IgD-negative memory B cell (primary cell): ENCODE measurements around the gene RPAP3. TPM values are rescaled to one million over a fixed set of nuclear protein-coding genes. Genes with fewer than 3 reads are reported as not detected.
A peak's percentile ranks its signal among the peaks of the same experiment; 100 is the strongest.
"Not testable (repeated sequence)": the region's sequence is repeated elsewhere in the genome, so short reads cannot be mapped to it uniquely, and the experiment has no call there.

Experiments
- H3K27ac Mint-ChIP-seq, 3 donors: one replicate each; pipeline ENCODE4 v1.8.0; 2020 to 2022; ENCODE audit warnings: mild to moderate bottlenecking in 3 of 3, mixed read lengths in 3 of 3, moderate library complexity in 1 of 3
- H3K27me3 Mint-ChIP-seq: one replicate; pipeline ENCODE4 v1.8.0; 2021; ENCODE audit warnings: mixed read lengths
- H3K36me3 Mint-ChIP-seq: one replicate; pipeline ENCODE4 v1.8.0; 2020; ENCODE audit warnings: mild to moderate bottlenecking, mixed read lengths
- H3K4me1 Mint-ChIP-seq, 3 donors: one replicate each; pipeline ENCODE4 v1.8.0; 2020 to 2022; ENCODE audit warnings: mixed read lengths in 3 of 3, mild to moderate bottlenecking in 1 of 3
- H3K4me3 Mint-ChIP-seq, 4 donors: one replicate each; pipeline ENCODE4 v1.8.0; 2020 to 2022; ENCODE audit warnings: mild to moderate bottlenecking in 4 of 4, mixed read lengths in 4 of 4, moderate library complexity in 3 of 4
- H3K9me3 Mint-ChIP-seq, 3 donors: one replicate each; pipeline ENCODE4 v1.8.0; 2020 to 2021; ENCODE audit warnings: mixed read lengths in 3 of 3, mild to moderate bottlenecking in 1 of 3
- polyA plus RNA-seq: library from polyadenylated mRNA; unstranded; fragments of 300-500 nt; fragmentation: Illumina TruSeq; gene quantifications from one replicate; pipeline ENCODE4 v1.2.3, GENCODE V29; 2021

The RPAP3 gene
- polyA plus RNA-seq, 1 donor from 2014 or later, result 46.0 TPM

DNA sequence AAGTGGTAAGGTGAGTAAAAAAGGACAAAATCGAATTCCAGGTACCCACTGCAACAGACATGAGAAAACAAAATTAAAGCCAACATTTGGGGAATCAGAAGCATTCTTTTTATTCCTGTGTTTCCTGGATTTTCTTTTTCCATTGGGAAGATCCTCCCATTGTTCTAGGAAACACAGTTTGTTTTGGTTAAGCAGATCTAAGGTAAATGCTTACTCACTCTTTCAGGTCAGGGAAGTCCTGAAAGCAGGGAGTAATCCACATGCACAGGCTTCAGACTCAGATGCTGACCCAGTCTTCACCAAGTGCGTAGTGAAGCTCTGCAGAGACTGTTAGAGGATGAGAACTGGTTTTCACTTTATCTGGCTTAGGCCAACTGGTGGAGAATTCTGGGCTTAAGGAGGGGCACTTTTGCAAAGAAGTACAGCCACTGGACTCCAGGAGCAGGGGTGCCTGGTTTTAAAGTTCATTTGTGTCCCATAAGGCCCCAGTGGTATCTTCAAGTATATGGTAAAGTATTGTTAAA lies 57.7 kb downstream of the RPAP3 start:
- Mint-ChIP-seq H3K4me3 (no peak overlapping the region), H3K36me3 (peaks cover 16% of the 10 kb centered on the region), H3K9me3 (peaks cover 5 to 20% (median 11%) of the 10 kb centered on the region in 3 donors), H3K4me1 (peaks cover 3 to 5% (median 5%) of the 10 kb centered on the region in 3 donors), H3K27me3 (no peaks in the 10 kb centered on the region), H3K27ac (no peak overlapping the region)

DNA sequence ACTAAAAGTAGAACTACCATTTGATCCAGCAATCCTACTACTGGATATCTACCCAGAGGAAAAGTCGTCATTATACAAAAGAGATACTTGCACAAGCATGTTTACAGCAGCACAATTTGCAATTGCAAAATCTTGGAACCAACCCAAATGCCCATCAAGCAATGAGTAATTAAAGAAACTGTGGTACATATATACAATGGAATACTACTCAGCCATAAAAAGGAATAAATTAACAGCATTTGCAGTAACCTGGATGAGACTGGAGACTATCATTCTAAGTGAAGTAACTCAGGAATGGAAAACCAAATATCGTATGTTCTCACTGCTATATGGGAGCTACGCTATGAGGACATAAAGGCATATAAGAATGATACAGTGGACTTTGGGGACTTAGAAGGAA lies 63.5 kb downstream of the RPAP3 start:
- peaks cover 19 to 59% (median 38%) of the 10 kb centered on the region in 3 donors for H3K9me3 Mint-ChIP-seq
- not testable (repeated sequence) for H3K4me1 Mint-ChIP-seq, H3K27ac Mint-ChIP-seq, H3K4me3 Mint-ChIP-seq, H3K27me3 Mint-ChIP-seq
- H3K36me3 Mint-ChIP-seq, result peaks cover 38% of the 10 kb centered on the region

- H3K27ac Mint-ChIP-seq, result no peak overlapping the region
- no peaks in the 10 kb centered on the region for H3K27me3 Mint-ChIP-seq
- peak overlapping the region in 2 of 4 donors; percentile 34 to 71 for H3K4me3 Mint-ChIP-seq
- peaks cover 33% of the 10 kb centered on the region for H3K36me3 Mint-ChIP-seq
- H3K9me3 Mint-ChIP-seq, result peaks cover 8 to 39% (median 21%) of the 10 kb centered on the region in 3 donors
- H3K4me1 Mint-ChIP-seq, result peaks cover 0 to 4% (median 0%) of the 10 kb centered on the region in 3 donors
Observed at GRCh38 chr12:47636908-47637780, 68.7 kb downstream of the RPAP3 start.

GRCh38 chr12:47635770-47636169 lies 70.1 kb downstream of the RPAP3 start:
- not testable (repeated sequence) for H3K27me3 Mint-ChIP-seq, H3K4me1 Mint-ChIP-seq, H3K4me3 Mint-ChIP-seq
- Mint-ChIP-seq H3K9me3 (peaks cover 7 to 38% (median 21%) of the 10 kb centered on the region in 3 donors), H3K27ac (peak overlapping the region in 1 of 3 donors; percentile 67), H3K36me3 (peaks cover 30% of the 10 kb centered on the region)

GRCh38 chr12:47634127-47634526 lies 71.7 kb downstream of the RPAP3 start:
- Mint-ChIP-seq H3K27ac (no peak overlapping the region), H3K36me3 (peaks cover 31% of the 10 kb centered on the region), H3K27me3 (no peaks in the 10 kb centered on the region), H3K9me3 (peaks cover 7 to 31% (median 14%) of the 10 kb centered on the region in 3 donors), H3K4me3 (no peak overlapping the region), H3K4me1 (peaks cover 0 to 4% (median 0%) of the 10 kb centered on the region in 3 donors)

DNA sequence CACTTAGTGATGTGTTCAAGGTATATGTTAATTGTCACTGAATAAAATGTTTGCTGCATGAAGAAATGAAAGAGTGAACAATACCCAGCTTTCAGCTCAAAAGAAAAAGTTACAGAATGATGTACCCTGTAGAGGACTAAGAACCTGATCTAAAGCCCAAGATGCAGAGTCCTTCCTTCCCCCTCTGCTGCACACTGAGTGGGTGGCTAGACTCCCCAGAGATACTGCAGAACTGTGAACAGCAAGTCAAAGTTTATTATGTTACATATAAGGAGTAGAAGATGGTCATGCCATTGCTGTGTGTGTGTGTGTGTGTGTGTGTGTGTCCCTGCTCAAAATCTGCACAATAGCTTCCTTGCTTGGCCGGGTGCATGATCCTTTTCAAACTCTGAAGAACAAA lies 83.9 kb downstream of the RPAP3 start:
- Mint-ChIP-seq H3K9me3 (peaks cover 0 to 7% (median 4%) of the 10 kb centered on the region in 3 donors), H3K27ac (no peak overlapping the region), H3K36me3 (peaks cover 22% of the 10 kb centered on the region), H3K27me3 (no peaks in the 10 kb centered on the region), H3K4me3 (no peak overlapping the region), H3K4me1 (peaks cover 0 to 4% (median 3%) of the 10 kb centered on the region in 3 donors)

DNA sequence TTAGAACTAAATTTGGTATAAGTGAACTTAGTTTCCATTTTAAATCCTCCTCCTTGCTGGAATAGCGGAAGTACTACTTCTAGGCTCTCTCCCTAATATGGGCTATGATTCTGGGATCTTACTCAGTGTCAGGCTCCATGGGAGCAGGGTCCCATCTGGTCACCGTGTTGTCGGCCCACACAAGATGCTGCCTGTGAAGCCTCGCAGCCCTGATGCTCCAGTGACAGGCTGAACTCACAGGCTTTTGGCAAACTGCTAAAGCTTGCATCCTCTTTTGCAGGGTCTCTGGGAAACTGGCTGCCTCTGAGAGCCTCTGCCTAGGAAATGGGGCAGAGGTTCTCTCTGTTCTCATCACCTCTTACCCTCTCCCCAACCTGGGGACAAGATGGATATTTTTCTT lies 88.4 kb downstream of the RPAP3 start:
- H3K36me3 Mint-ChIP-seq, result peaks cover 18% of the 10 kb centered on the region
- H3K27me3 Mint-ChIP-seq, result no peaks in the 10 kb centered on the region
- peaks cover 4 to 12% (median 11%) of the 10 kb centered on the region in 3 donors for H3K9me3 Mint-ChIP-seq
- no peaks in the 10 kb centered on the region for H3K4me1 Mint-ChIP-seq
- no peak overlapping the region for H3K27ac Mint-ChIP-seq
- no peak overlapping the region for H3K4me3 Mint-ChIP-seq

- peaks cover 16% of the 10 kb centered on the region for H3K36me3 Mint-ChIP-seq
- no peak overlapping the region for H3K27ac Mint-ChIP-seq
- H3K9me3 Mint-ChIP-seq, result peaks cover 7 to 17% (median 11%) of the 10 kb centered on the region in 3 donors
- H3K27me3 Mint-ChIP-seq, result no peaks in the 10 kb centered on the region
- no peaks in the 10 kb centered on the region for H3K4me1 Mint-ChIP-seq
- H3K4me3 Mint-ChIP-seq, result no peak overlapping the region
Observed at GRCh38 chr12:47616440-47616839, 89.4 kb downstream of the RPAP3 start.

- no peak overlapping the region for H3K27ac Mint-ChIP-seq
- no peak overlapping the region for H3K4me3 Mint-ChIP-seq
- peaks cover 14% of the 10 kb centered on the region for H3K36me3 Mint-ChIP-seq
- no peaks in the 10 kb centered on the region for H3K4me1 Mint-ChIP-seq
- H3K9me3 Mint-ChIP-seq, result peaks cover 7 to 17% (median 11%) of the 10 kb centered on the region in 3 donors
- no peaks in the 10 kb centered on the region for H3K27me3 Mint-ChIP-seq
Observed at GRCh38 chr12:47615711-47616110, 90.1 kb downstream of the RPAP3 start.

DNA sequence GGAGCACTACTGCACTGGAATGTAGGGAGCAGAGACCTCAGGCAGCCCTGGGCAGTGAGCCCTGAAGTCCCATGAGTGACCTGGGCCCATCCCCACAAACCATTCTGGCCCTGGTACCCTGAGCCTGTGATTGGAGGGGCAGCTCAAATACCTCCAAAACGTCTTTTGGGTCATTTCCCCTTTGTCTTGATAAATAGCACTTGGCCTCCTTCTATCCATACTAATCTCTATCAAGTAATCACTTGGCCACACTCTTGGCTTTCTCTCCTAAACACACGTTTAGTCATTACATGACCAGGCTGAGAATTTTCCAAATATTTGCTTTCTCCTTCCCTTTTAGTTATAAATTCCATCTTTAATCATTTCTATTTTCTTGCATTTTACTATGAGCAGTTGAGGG lies 91.3 kb downstream of the RPAP3 start:
- H3K36me3 Mint-ChIP-seq, result peaks cover 14% of the 10 kb centered on the region
- peaks cover 5 to 8% (median 6%) of the 10 kb centered on the region in 3 donors for H3K4me1 Mint-ChIP-seq
- no peak overlapping the region for H3K4me3 Mint-ChIP-seq
- no peak overlapping the region for H3K27ac Mint-ChIP-seq
- no peaks in the 10 kb centered on the region for H3K27me3 Mint-ChIP-seq
- H3K9me3 Mint-ChIP-seq, result peaks cover 7 to 17% (median 11%) of the 10 kb centered on the region in 3 donors

- no peak overlapping the region for H3K4me3 Mint-ChIP-seq
- no peaks in the 10 kb centered on the region for H3K27me3 Mint-ChIP-seq
- peaks cover 7 to 17% (median 14%) of the 10 kb centered on the region in 3 donors for H3K9me3 Mint-ChIP-seq
- H3K36me3 Mint-ChIP-seq, result peaks cover 9% of the 10 kb centered on the region
- peaks cover 12 to 18% (median 13%) of the 10 kb centered on the region in 3 donors for H3K4me1 Mint-ChIP-seq
- H3K27ac Mint-ChIP-seq, result no peak overlapping the region
Observed at GRCh38 chr12:47612953-47613352, 92.9 kb downstream of the RPAP3 start.

DNA sequence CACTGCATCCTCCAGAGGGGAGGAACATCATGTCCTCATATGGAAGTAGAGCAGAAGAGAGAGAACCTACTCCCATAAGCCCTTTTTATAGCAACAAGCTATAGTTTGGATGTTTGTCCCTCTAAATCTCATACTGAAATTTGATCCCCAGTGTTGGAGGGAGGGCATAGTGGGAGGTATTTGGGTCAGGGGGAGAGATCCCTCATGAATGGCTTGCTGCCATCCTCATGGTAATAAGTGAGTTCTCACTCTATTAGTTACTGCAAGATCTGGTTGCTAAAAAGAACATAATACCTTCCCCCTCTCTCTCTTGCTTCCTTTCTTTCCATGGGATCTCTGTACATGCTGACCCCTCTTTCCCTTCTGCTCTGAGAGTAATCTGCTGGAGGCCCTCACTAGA lies 93.9 kb downstream of the RPAP3 start:
- Mint-ChIP-seq H3K4me1 (peaks cover 12 to 19% (median 15%) of the 10 kb centered on the region in 3 donors), H3K27me3 (no peaks in the 10 kb centered on the region), H3K9me3 (peaks cover 7 to 25% (median 14%) of the 10 kb centered on the region in 3 donors), H3K4me3 (no peak overlapping the region), H3K27ac (no peak overlapping the region), H3K36me3 (peaks cover 14% of the 10 kb centered on the region)

Other genes starting within 250 kb of the RPAP3 start
- gene ENDOU, start 19.5 kb upstream of the RPAP3 start, polyA plus RNA-seq, result not detected
- gene RAPGEF3, start 52.9 kb upstream of the RPAP3 start, polyA plus RNA-seq, result 0.26 TPM
- 21.7 TPM for gene SLC48A1, start 67.2 kb upstream of the RPAP3 start, polyA plus RNA-seq
- 20.9 TPM for gene HDAC7, start 113.9 kb upstream of the RPAP3 start, polyA plus RNA-seq
- gene VDR, start 199.0 kb upstream of the RPAP3 start, polyA plus RNA-seq, result 0.61 TPM